SK-N-SH (cell line): Measurements from ENCODE around the gene SYT11. TPM values are rescaled to one million over a fixed set of nuclear protein-coding genes. Genes with fewer than 3 reads are reported as not detected.
A peak's percentile ranks its signal among the peaks of the same experiment; 100 is the strongest.

Source experiments
- CTCF ChIA-PET: fragments of 300-600, 350-600 bp; formaldehyde crosslinking; extraction: SDS; loops from one replicate; lab custom pipeline; 2021; lab: Yijun Ruan, JAX
- POLR2A ChIA-PET: fragments of 350-600 bp; sonication (Branson Sonifier 250); formaldehyde crosslinking; extraction: SDS; loops from one replicate; lab custom pipeline; 2020; ENCODE audit warnings: antibody characterized with exemption, inconsistent platforms; lab: Yijun Ruan, JAX
- DNase-seq: peaks from one replicate; pipeline ENCODE4 v3.0.0; 2012
- H2AFZ ChIP-seq: fragments of 200-600 bp; sonication (generic); 2 replicates; pipeline ENCODE4 v1.8.1; 2016; ENCODE audit warnings: antibody characterized with exemption, mild to moderate bottlenecking, low read depth
- H3F3A ChIP-seq: fragments of 200-600 bp; sonication (generic); replicated peaks from 2 replicates; pipeline ENCODE3; 2016; ENCODE audit warnings: antibody characterized with exemption, mild to moderate bottlenecking; ENCODE audit not compliant: insufficient read depth
- H3K27ac ChIP-seq, 2 experiments: fragments of 200-500 bp in 1 of 2; fragments of 200-600 bp in 1 of 2; sonication (Bioruptor generic) in 1 of 2; sonication (generic), shearing (Covaris generic) in 1 of 2; 2 replicates each; pipeline versions ENCODE4 v1.5.1 to v1.6.1; 2014 to 2016; ENCODE audit warnings: low read depth in 2 of 2, inconsistent platforms in 1 of 2, low read length in 1 of 2, mild to moderate bottlenecking in 1 of 2, mixed read lengths in 1 of 2
- H3K27me3 ChIP-seq: fragments of 200-600 bp; sonication (generic), shearing (Covaris generic); 2 replicates; pipeline ENCODE4 v1.6.1; 2016; ENCODE audit warnings: mixed run types; ENCODE audit not compliant: insufficient read depth
- H3K36me3 ChIP-seq, 2 experiments: fragments of 200-500 bp in 1 of 2; fragments of 200-600 bp in 1 of 2; sonication (Bioruptor generic) in 1 of 2; sonication (generic) in 1 of 2; replicated peaks in 1 of 2; 2 replicates each; pipeline versions ENCODE3 to v1.5.1; 2014 to 2016; ENCODE audit warnings: low read length in 1 of 2, mild to moderate bottlenecking in 1 of 2; ENCODE audit not compliant: insufficient read depth in 2 of 2, control insufficient read depth in 1 of 2
- H3K4me1 ChIP-seq, 2 experiments: fragments of 200-500 bp in 1 of 2; fragments of 200-600 bp in 1 of 2; sonication (Bioruptor generic) in 1 of 2; sonication (generic), shearing (Covaris generic) in 1 of 2; 2 replicates each; pipeline versions ENCODE4 v1.5.1 to v1.6.1; 2014 to 2016; ENCODE audit warnings: low read depth in 1 of 2, low read length in 1 of 2, mixed run types in 1 of 2; ENCODE audit not compliant: insufficient read depth in 2 of 2, control insufficient read depth in 1 of 2
- H3K4me2 ChIP-seq: fragments of 200-600 bp; sonication (generic), shearing (Covaris generic); 2 replicates; pipeline ENCODE4 v1.6.1; 2017; ENCODE audit warnings: mixed run types
- H3K4me3 ChIP-seq, 2 experiments: fragments of 200-500 bp in 1 of 2; fragments of 200-600 bp in 1 of 2; sonication (Bioruptor generic) in 1 of 2; sonication (generic), shearing (Covaris generic) in 1 of 2; 2 replicates each; pipeline versions ENCODE4 v1.5.1 to v1.8.1; 2014 to 2016; ENCODE audit warnings: low read depth in 2 of 2, inconsistent platforms in 1 of 2, low read length in 1 of 2, mild to moderate bottlenecking in 1 of 2, mixed read lengths in 1 of 2, moderate library complexity in 1 of 2
- H3K79me2 ChIP-seq: fragments of 200-600 bp; sonication (generic); 2 replicates; pipeline ENCODE4 v1.8.1; 2017; ENCODE audit warnings: mild to moderate bottlenecking; ENCODE audit not compliant: insufficient read depth
- H3K9ac ChIP-seq: fragments of 200-600 bp; sonication (generic); 2 replicates; pipeline ENCODE4 v1.6.1; 2017; ENCODE audit warnings: mixed run types
- H3K9me2 ChIP-seq: fragments of 200-600 bp; sonication (generic); 2 replicates; pipeline ENCODE4 v1.6.1; 2017; ENCODE audit warnings: mixed run types
- H3K9me3 ChIP-seq: fragments of 200-600 bp; sonication (generic); 2 replicates; pipeline ENCODE4 v1.6.1; 2017; ENCODE audit warnings: mixed run types, mild to moderate bottlenecking, moderate library complexity
- H4K20me1 ChIP-seq: fragments of 200-600 bp; sonication (generic); 2 replicates; pipeline ENCODE4 v1.6.1; 2017; ENCODE audit warnings: mild to moderate bottlenecking, mixed run types; ENCODE audit not compliant: insufficient read depth
- ELF1 ChIP-seq: IDR thresholded peaks from 2 replicates; pipeline ENCODE4 v1.4.0; 2012
- EZH2phosphoT487 ChIP-seq: fragments of 200-600 bp; sonication (generic); IDR thresholded peaks from 2 replicates; pipeline ENCODE4 v1.6.1; 2017; ENCODE audit warnings: low read depth, mixed run types, mild to moderate bottlenecking, antibody characterized with exemption, moderate library complexity, borderline replicate concordance
- FOXJ3 ChIP-seq: sonication (generic); formaldehyde crosslinking; IDR thresholded peaks from 2 replicates; pipeline ENCODE4 v1.5.1; 2020; ENCODE audit warnings: mild to moderate bottlenecking, missing genetic modification reagents
- FOXM1 ChIP-seq: IDR thresholded peaks from 2 replicates; pipeline ENCODE4 v1.4.0; 2012; ENCODE audit warnings: low read depth, mild to moderate bottlenecking
- JUND ChIP-seq: IDR thresholded peaks from 2 replicates; pipeline ENCODE4 v1.4.0; 2012
- MEF2A ChIP-seq: IDR thresholded peaks from 2 replicates; pipeline ENCODE4 v1.4.0; 2012; ENCODE audit warnings: low read depth, borderline replicate concordance
- MXI1 ChIP-seq: IDR thresholded peaks from 2 replicates; pipeline ENCODE4 v1.6.1; 2012; ENCODE audit warnings: mild to moderate bottlenecking, low read depth, low read length, improper control_type of control experiment
- RAD21 ChIP-seq: IDR thresholded peaks from 2 replicates; pipeline ENCODE4 v1.6.1; 2012; ENCODE audit warnings: mild to moderate bottlenecking, low read length
- RCOR1 ChIP-seq: fragments of 150-350 bp; IDR thresholded peaks from 2 replicates; pipeline ENCODE4 v1.6.1; 2017; ENCODE audit warnings: antibody characterized with exemption, low read length
- REST ChIP-seq: IDR thresholded peaks from 2 replicates; pipeline ENCODE4 v1.6.1; 2012; ENCODE audit warnings: mild to moderate bottlenecking, low read depth, low read length, moderate library complexity
- SIN3A ChIP-seq: IDR thresholded peaks from 2 replicates; pipeline ENCODE4 v1.6.1; 2012; ENCODE audit warnings: low read depth, mild to moderate bottlenecking, low read length, moderate library complexity, borderline replicate concordance
- TCF12 ChIP-seq: IDR thresholded peaks from 2 replicates; pipeline ENCODE4 v1.4.0; 2012
- TEAD4 ChIP-seq: IDR thresholded peaks from 2 replicates; pipeline ENCODE4 v1.4.0; 2012; ENCODE audit warnings: mild to moderate bottlenecking, borderline replicate concordance; ENCODE audit not compliant: insufficient read depth
- USF1 ChIP-seq: IDR thresholded peaks from 2 replicates; pipeline ENCODE4 v1.4.0; 2012; ENCODE audit warnings: low read depth, borderline replicate concordance
- USF2 ChIP-seq: fragments of 150-350 bp; IDR thresholded peaks from 2 replicates; pipeline ENCODE4 v1.6.1; 2017; ENCODE audit warnings: antibody characterized with exemption, low read length, low read depth, borderline replicate concordance
- WGBS: methylation state at CpG from one replicate; pipeline ENCODE4 v1.1.6; 2017; ENCODE audit warnings: low lambda C conversion rate; 5-methylcytosine and 5-hydroxymethylcytosine counted together
- polyA plus RNA-seq, 3 experiments: library from polyadenylated mRNA; depleted of rRNA; stranded (reverse); fragments of >200 nt; gene quantifications; 2 replicates each; pipeline ENCODE4 v1.2.3, GENCODE V29; 2012

The SYT11 gene
- polyA plus RNA-seq, 1 of the 3 experiments (the other 2 are of a cell fraction), result 26.7 TPM

DNA sequence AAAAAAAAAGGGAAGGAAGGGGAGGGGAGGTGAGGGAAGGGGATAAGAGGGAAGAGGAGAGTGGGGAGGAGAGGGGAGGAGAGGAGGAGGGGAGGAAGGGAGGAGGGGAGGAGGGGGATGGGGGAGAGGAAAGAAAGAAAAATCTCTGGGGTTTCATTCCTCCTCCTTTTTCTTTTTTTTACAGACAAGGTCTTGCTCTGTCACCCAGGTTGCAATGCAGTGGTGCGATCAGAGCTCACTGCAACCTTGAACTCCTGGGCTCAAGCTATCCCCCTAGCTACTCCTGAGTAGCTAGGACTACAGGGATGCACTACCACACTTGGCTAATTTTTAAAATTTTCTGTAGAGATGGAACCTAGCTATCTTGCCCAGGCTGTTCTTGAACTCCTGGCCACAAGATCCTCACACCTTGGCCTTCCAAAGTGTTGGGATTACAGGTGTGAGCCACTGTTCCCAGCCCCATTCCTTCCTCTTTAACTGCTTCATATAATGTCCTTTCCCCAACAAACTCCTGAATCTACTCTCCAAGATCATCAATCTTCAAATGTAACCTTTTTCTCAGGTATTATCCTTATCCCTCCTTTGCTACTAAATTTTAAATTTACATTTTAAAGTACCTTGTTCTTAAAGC, 25.6 kb upstream of the SYT11 start:
- no peak for TF ChIP-seq EZH2phosphoT487
- TF ChIP-seq MEF2A, result no peak
- TF ChIP-seq TCF12, result no peak
- TF ChIP-seq USF1, result no peak
- no peak for TF ChIP-seq REST
- no peak for TF ChIP-seq RAD21
- TF ChIP-seq FOXJ3 (CRISPR knock-in tag), result no peak
- no peak for TF ChIP-seq MXI1
- no peak for TF ChIP-seq USF2
- no peak for TF ChIP-seq RCOR1
- TF ChIP-seq SIN3A, result no peak
- no peak for TF ChIP-seq TEAD4
- no peak for TF ChIP-seq ELF1
- no peak for TF ChIP-seq FOXM1
- no peak for TF ChIP-seq JUND
- TF ChIP-seq, all 33 proteins: peak for 0
- peaks cover 78% of the 10 kb centered on the region for H3K79me2 ChIP-seq
- DNase-seq, result no peak
- peaks cover 0 to 6% of the 10 kb centered on the region in 2 experiments; a peak in 2 of 4 replicates for H3K4me1 ChIP-seq
- 100% methylated on average over 1 of the region's 1 CpG for WGBS
- no peak overlapping the region for H3K9ac ChIP-seq
- H3K9me3 ChIP-seq, result no peaks in the 10 kb centered on the region
- POLR2A ChIA-PET, result no interaction called here
- H2AFZ ChIP-seq, result no peak overlapping the region
- peaks cover 13% of the 10 kb centered on the region for H3F3A ChIP-seq
- H3K4me3 ChIP-seq, result no peak overlapping the region
- peaks cover 3% of the 10 kb centered on the region; the same call in 1 of the 2 replicates for H4K20me1 ChIP-seq
- no peaks in the 10 kb centered on the region for H3K9me2 ChIP-seq
- peaks cover 12 to 21% of the 10 kb centered on the region in 2 experiments for H3K36me3 ChIP-seq
- CTCF ChIA-PET, result interaction anchor here (0.7 kb wide), 1 partner anchor 10 kb away, joined by 3 read pairs; no protein-coding TSS in a partner anchor
- peak overlapping the region in 1 of 2 experiments; percentile 68; a peak in 2 of 4 replicates for H3K27ac ChIP-seq
- peak overlapping the region; percentile 41; the same call in 1 of the 2 replicates for H3K4me2 ChIP-seq
- H3K27me3 ChIP-seq, result no peaks in the 10 kb centered on the region
